PFSK-1 (cell line): ENCODE data around the gene RAB3C.
A peak's percentile ranks its signal among the peaks of the same experiment; 100 is the strongest.

Source experiments
- FOXP2 ChIP-seq: optimal IDR thresholded peaks from 2 replicates; pipeline ENCODE3; 2011; ENCODE audit warnings: borderline replicate concordance, control low read depth, inconsistent platforms; ENCODE audit not compliant: insufficient read depth; ENCODE audit errors: extremely low read length, extremely low read depth
- POLR2AphosphoS5 ChIP-seq: IDR thresholded peaks from 2 replicates; pipeline ENCODE4 v1.6.1; 2012; ENCODE audit warnings: low read depth, mild to moderate bottlenecking, control low read depth, low read length, moderate library complexity
- REST ChIP-seq, 2 experiments: IDR thresholded peaks; 2 replicates each; pipeline versions ENCODE4 v1.6.1 to v1.8.0; 2011 to 2012; ENCODE audit warnings: low read depth in 2 of 2, low read length in 2 of 2, control low read depth in 1 of 2, inconsistent platforms in 1 of 2, mild to moderate bottlenecking in 1 of 2, moderate library complexity in 1 of 2; ENCODE audit not compliant: insufficient read depth in 1 of 2
- SIN3A ChIP-seq: IDR thresholded peaks from 2 replicates; pipeline ENCODE4 v1.6.1; 2012; ENCODE audit warnings: mild to moderate bottlenecking, low read length, moderate library complexity, borderline replicate concordance; ENCODE audit not compliant: insufficient read depth
- TAF1 ChIP-seq: IDR thresholded peaks from 2 replicates; pipeline ENCODE4 v1.6.1; 2012; ENCODE audit warnings: low read length, control low read depth, borderline replicate concordance; ENCODE audit not compliant: insufficient read depth

The RAB3C gene

GRCh38 chr5:58746321-58746720 is 163.4 kb downstream of the RAB3C start:
- TF ChIP-seq REST (IDR thresholded peaks at IDR 0.05; ENCODE audit: insufficient read depth in 1 of 2, low read depth in 2 of 2, low read length in 2 of 2) (no peak), TAF1 (no peak), SIN3A (no peak), FOXP2 (no peak), POLR2AphosphoS5 (no peak)

GRCh38 chr5:58750036-58750435 is 167.2 kb downstream of the RAB3C start:
- TF ChIP-seq FOXP2: no peak
- TF ChIP-seq POLR2AphosphoS5: no peak
- TF ChIP-seq SIN3A: no peak
- TF ChIP-seq REST (IDR thresholded peaks at IDR 0.05; ENCODE audit: insufficient read depth in 1 of 2, low read depth in 2 of 2, low read length in 2 of 2): no peak
- no peak for TF ChIP-seq TAF1

GRCh38 chr5:58751222-58751837 is 168.5 kb downstream of the RAB3C start:
- peak; percentile 62 for TF ChIP-seq FOXP2
- no peak for TF ChIP-seq POLR2AphosphoS5
- no peak; the same call in 1 of the 2 replicates for TF ChIP-seq TAF1
- 0 out of 4 replicates have a peak, but pooled peaks of 1 of the 2 experiments have one; percentile 45 for TF ChIP-seq REST (IDR thresholded peaks at IDR 0.05; ENCODE audit: insufficient read depth in 1 of 2, low read depth in 2 of 2, low read length in 2 of 2)
- TF ChIP-seq SIN3A: 0 out of 2 replicates have a peak, but pooled peaks have one; percentile 37

- TF ChIP-seq SIN3A (no peak), REST (IDR thresholded peaks at IDR 0.05; ENCODE audit: insufficient read depth in 1 of 2, low read depth in 2 of 2, low read length in 2 of 2) (no peak), POLR2AphosphoS5 (no peak), TAF1 (no peak), FOXP2 (no peak)
These were observed 169.2 kb downstream of the RAB3C start for GRCh38 chr5:58752104-58752503.
